ENCODE data around the gene ALS2. TPM values are rescaled to one million over a fixed set of nuclear protein-coding genes. Genes with fewer than 3 reads are reported as not detected.

Gene ALS2
- total RNA-seq, 1 experiment from 2014 or later, result 56.1 TPM

- Histone ChIP-seq H3K27ac (ENCODE audit: low read depth, low read length, poor library complexity, severe bottlenecking) (no peak overlapping the region), H3K9me3 (ENCODE audit: low read depth, low read length, poor library complexity, severe bottlenecking) (no peaks in the 10 kb centered on the region), H3K4me3 (ENCODE audit: low read depth, low read length, poor library complexity, severe bottlenecking) (no peak overlapping the region), H3K27me3 (replicated peaks; ENCODE audit: insufficient read depth, low read depth, low read length, poor library complexity) (no peaks in the 10 kb centered on the region), H3K36me3 (ENCODE audit: insufficient read depth, low read length, poor library complexity, severe bottlenecking) (no peaks in the 10 kb centered on the region), H3K4me1 (ENCODE audit: insufficient read depth, low read length, poor library complexity, severe bottlenecking) (no peaks in the 10 kb centered on the region)
- ChIA-PET POLR2A (ENCODE audit: low non-redundant PET) (no interaction called here), CTCF (no interaction called here)
- intact Hi-C loops (cut with micrococcal nuclease; ENCODE audit: unreplicated experiment), result no loop called here
- DNase-seq (ENCODE audit: low spot score), result no peak
- BruUV-seq (replicated peaks), result no TSS peak
- TF ChIP-seq, protein P1, sequence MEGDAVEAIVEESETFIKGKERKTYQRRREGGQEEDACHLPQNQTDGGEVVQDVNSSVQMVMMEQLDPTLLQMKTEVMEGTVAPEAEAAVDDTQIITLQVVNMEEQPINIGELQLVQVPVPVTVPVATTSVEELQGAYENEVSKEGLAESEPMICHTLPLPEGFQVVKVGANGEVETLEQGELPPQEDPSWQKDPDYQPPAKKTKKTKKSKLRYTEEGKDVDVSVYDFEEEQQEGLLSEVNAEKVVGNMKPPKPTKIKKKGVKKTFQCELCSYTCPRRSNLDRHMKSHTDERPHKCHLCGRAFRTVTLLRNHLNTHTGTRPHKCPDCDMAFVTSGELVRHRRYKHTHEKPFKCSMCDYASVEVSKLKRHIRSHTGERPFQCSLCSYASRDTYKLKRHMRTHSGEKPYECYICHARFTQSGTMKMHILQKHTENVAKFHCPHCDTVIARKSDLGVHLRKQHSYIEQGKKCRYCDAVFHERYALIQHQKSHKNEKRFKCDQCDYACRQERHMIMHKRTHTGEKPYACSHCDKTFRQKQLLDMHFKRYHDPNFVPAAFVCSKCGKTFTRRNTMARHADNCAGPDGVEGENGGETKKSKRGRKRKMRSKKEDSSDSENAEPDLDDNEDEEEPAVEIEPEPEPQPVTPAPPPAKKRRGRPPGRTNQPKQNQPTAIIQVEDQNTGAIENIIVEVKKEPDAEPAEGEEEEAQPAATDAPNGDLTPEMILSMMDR (conservative IDR thresholded peaks at IDR 0.05; ENCODE audit: low read depth, low read length), result no peak
- TF ChIP-seq EZH2 (IDR thresholded peaks at IDR 0.05; ENCODE audit: borderline replicate concordance, low read depth, low read length, poor library complexity, severe bottlenecking), result no peak
Measured at GRCh38 chr2:201786471-201786870, 5.7 kb upstream of the ALS2 start.

- Histone ChIP-seq H3K27ac (ENCODE audit: low read depth, low read length, poor library complexity, severe bottlenecking) (no peak overlapping the region), H3K9me3 (ENCODE audit: low read depth, low read length, poor library complexity, severe bottlenecking) (no peaks in the 10 kb centered on the region), H3K4me1 (ENCODE audit: insufficient read depth, low read length, poor library complexity, severe bottlenecking) (no peaks in the 10 kb centered on the region), H3K27me3 (replicated peaks; ENCODE audit: insufficient read depth, low read depth, low read length, poor library complexity) (no peaks in the 10 kb centered on the region), H3K36me3 (ENCODE audit: insufficient read depth, low read length, poor library complexity, severe bottlenecking) (no peaks in the 10 kb centered on the region), H3K4me3 (ENCODE audit: low read depth, low read length, poor library complexity, severe bottlenecking) (no peak overlapping the region)
- no TSS peak for BruUV-seq (replicated peaks)
- intact Hi-C loops (cut with micrococcal nuclease; ENCODE audit: unreplicated experiment), result no loop called here
- DNase-seq (ENCODE audit: low spot score), result no peak
- CTCF ChIA-PET, result no interaction called here
- no peak for TF ChIP-seq EZH2 (IDR thresholded peaks at IDR 0.05; ENCODE audit: borderline replicate concordance, low read depth, low read length, poor library complexity, severe bottlenecking)
- TF ChIP-seq, protein P1 (conservative IDR thresholded peaks at IDR 0.05; ENCODE audit: low read depth, low read length), result no peak
- POLR2A ChIA-PET (ENCODE audit: low non-redundant PET), result no interaction called here
Measured at GRCh38 chr2:201785135-201785534, 4.4 kb upstream of the ALS2 start.

- Histone ChIP-seq H3K27ac (ENCODE audit: low read depth, low read length, poor library complexity, severe bottlenecking) (no peak overlapping the region), H3K9me3 (ENCODE audit: low read depth, low read length, poor library complexity, severe bottlenecking) (no peaks in the 10 kb centered on the region), H3K36me3 (ENCODE audit: insufficient read depth, low read length, poor library complexity, severe bottlenecking) (no peaks in the 10 kb centered on the region), H3K27me3 (replicated peaks; ENCODE audit: insufficient read depth, low read depth, low read length, poor library complexity) (no peaks in the 10 kb centered on the region), H3K4me1 (ENCODE audit: insufficient read depth, low read length, poor library complexity, severe bottlenecking) (peaks cover 3% of the 10 kb centered on the region), H3K4me3 (ENCODE audit: low read depth, low read length, poor library complexity, severe bottlenecking) (no peak overlapping the region)
- ChIA-PET POLR2A (ENCODE audit: low non-redundant PET) (no interaction called here), CTCF (no interaction called here)
- no peak for TF ChIP-seq EZH2 (IDR thresholded peaks at IDR 0.05; ENCODE audit: borderline replicate concordance, low read depth, low read length, poor library complexity, severe bottlenecking)
- TF ChIP-seq, protein P1 (conservative IDR thresholded peaks at IDR 0.05; ENCODE audit: low read depth, low read length), result no peak
- no TSS peak for BruUV-seq (replicated peaks)
- intact Hi-C loops (cut with micrococcal nuclease; ENCODE audit: unreplicated experiment), result no loop called here
- no peak for DNase-seq (ENCODE audit: low spot score)
Measured at GRCh38 chr2:201784563-201784962, 3.8 kb upstream of the ALS2 start.

All from A673 (cell line).